HG03108 (cell line): ENCODE data around the gene ADAMTS2.

Experiments
- ATAC-seq: cut with Tn5 transposase; IDR thresholded peaks from one replicate; pipeline ENCODE4 v1.9.1; 2021; ENCODE audit warnings: moderate library complexity; ENCODE audit not compliant: unreplicated experiment

Gene ADAMTS2

GRCh38 chr5:179344431-179345182, 654 bp downstream of the ADAMTS2 start:
- ATAC-seq: no peak

- no peak for ATAC-seq
Measured at GRCh38 chr5:179343719-179344430, 1.4 kb downstream of the ADAMTS2 start.

GRCh38 chr5:179343021-179343718, 2.1 kb downstream of the ADAMTS2 start:
- ATAC-seq: no peak

GRCh38 chr5:179342577-179342976, 2.7 kb downstream of the ADAMTS2 start:
- no peak for ATAC-seq

GRCh38 chr5:179340465-179340864, 4.8 kb downstream of the ADAMTS2 start:
- ATAC-seq: no peak

- no peak for ATAC-seq
Measured at GRCh38 chr5:179339996-179340395, 5.3 kb downstream of the ADAMTS2 start.

GRCh38 chr5:179339081-179339480, 6.2 kb downstream of the ADAMTS2 start:
- no peak for ATAC-seq

- no peak for ATAC-seq
Measured at GRCh38 chr5:179337796-179338676, 7.2 kb downstream of the ADAMTS2 start.

- no peak for ATAC-seq
Measured at GRCh38 chr5:179336871-179337795, 8.1 kb downstream of the ADAMTS2 start.

GRCh38 chr5:179336126-179336870, 9.0 kb downstream of the ADAMTS2 start:
- ATAC-seq: no peak

GRCh38 chr5:179333796-179334761, 11.2 kb downstream of the ADAMTS2 start:
- no peak for ATAC-seq

- ATAC-seq: no peak
Measured at GRCh38 chr5:179332741-179333290, 12.4 kb downstream of the ADAMTS2 start.

GRCh38 chr5:179331591-179332375, 13.5 kb downstream of the ADAMTS2 start:
- ATAC-seq: no peak

GRCh38 chr5:179330186-179330900, 14.9 kb downstream of the ADAMTS2 start:
- no peak for ATAC-seq

GRCh38 chr5:179328291-179328690, 17.0 kb downstream of the ADAMTS2 start:
- ATAC-seq: no peak
